NCI-H1694 treated with DMSO at 0.1 percent for 48 hours (cell line): Measurements from ENCODE around the gene DDX4.
"Not testable (repeated sequence)": the region's sequence is repeated elsewhere in the genome, so short reads cannot be mapped to it uniquely, and the experiment has no call there.

Experiments used
- DNase-seq: peaks from one replicate; lab custom pipeline; 2025; lab: John Stamatoyannopoulos, UW

The DDX4 gene

GRCh38 chr5:55724281-55724680 lies 13.6 kb upstream of the DDX4 start:
- DNase-seq = no peak

DNA sequence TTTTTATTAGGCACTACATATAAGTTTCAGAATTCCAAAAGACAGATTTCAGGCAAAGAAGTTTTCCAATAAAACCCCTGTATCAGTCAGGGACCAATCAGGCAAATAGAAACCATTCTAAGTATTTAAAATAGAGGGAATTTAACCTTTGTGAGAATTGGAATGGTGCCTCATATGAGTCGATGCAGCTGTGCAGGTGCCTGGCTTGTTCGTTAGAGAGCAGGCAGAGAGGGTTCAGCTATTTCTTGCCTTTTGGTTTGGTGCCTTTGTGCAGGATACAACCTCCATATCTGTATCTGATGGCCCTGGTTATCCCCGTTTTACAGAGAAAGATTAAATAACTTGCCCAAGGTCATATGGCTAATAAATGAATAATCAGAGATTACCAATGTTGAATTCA lies 6.0 kb upstream of the DDX4 start:
- DNase-seq = no peak

DNA sequence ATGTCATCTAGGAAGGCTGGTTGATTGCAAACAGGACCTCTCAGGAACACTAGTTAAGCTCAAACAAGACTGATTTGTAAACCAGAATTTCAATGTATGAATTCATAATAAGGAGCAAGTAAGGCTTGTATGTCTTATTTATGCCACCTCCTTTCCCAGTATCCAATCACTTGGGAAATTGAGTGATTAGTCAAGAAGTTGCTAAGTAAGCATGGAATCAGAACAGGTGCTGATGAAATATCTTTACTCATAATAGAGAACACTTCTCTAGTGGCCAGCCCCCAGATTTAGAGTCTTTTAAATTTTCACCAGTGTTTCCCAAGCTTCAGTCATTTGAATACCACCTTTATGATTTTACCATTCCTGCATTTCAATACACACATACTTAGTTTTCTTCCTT lies 5.3 kb upstream of the DDX4 start:
- DNase-seq = no peak

DNA sequence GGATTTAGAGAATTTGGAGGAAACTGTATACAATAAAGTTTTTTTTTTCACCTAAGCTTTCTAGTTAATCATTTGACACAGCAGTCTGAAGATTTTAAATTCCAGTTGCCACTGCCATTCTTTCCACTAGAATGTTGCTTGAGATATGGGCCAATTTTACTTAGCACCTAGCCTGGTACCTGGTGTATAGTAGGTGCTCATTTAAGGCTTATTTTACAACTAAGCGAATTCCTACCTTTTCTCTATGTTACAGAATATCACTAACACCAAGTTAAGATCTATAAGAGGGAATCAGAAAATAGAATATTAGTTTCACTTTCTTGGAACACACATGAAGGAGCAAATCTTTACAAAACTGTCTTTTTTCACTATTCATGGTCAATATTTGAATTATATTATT lies 3.2 kb upstream of the DDX4 start:
- no peak for DNase-seq

DNA sequence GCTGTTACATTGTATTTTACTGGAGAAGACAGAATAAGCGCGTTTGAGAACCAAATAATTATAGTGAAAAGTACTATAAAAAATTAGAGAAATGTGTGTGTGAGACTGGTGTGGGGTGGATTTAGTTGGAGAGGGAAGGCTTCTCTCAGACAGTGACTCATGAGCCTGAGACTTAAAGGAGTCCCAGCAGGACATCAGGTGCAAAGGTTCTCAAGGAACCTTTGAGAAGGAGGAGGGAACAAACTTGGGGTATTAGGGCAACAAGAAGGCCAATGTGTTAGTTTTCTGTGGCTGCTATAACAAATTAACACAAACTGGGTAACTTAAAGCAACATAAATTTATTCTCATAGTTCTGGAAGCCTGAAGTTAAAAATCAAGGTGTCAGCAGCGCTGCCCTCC lies 4.9 kb downstream of the DDX4 start:
- no peak for DNase-seq

DNA sequence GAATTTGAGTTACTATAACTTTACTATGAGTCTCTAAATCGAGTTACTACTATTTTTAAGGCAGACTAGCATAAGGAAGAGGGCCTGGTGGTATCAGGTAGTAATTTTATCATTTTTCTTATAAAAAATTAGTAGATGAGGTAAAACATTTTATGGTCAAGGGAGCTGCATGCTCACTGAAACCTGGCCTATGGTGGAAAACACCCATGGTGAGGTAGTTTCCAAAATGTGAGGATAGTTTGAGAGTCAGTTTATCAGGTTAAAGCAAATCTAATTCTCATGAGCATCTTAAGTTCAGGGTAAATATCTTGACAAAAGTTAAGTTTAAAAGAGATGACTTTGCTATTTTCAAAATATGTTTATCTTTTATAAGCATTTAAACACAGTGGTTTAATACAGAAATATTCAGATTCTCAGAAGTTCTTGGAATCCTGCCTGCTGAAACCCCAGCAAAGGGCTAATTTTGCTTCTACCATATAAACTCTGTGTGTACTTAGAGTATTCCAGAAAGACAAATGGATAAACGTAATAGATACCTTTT lies 10.0 kb downstream of the DDX4 start:
- DNase-seq = no peak

- DNase-seq = no peak
Measured at GRCh38 chr5:55749387-55749786, 11.5 kb downstream of the DDX4 start.

DNA sequence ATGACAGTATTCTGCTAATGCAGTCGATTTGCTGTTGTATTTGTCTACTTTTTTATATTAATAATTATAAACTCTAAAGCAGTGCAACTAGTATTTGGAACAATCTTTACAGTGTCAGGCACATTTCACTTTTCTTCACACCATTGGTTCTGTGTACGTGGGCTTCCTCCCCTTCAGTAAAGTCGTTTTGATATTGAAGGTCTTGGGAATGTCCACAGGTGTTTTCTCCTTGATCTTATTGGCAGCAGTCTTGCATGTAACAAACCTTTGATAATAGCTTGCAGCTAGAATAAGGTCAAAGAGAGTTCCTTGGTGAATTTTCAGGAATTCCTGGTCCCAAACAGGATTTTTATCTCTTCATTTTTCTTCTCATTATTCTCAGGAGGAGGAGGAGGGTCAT lies 12.2 kb downstream of the DDX4 start:
- no peak for DNase-seq

GRCh38 chr5:55750499-55750898 lies 12.6 kb downstream of the DDX4 start:
- DNase-seq = no peak

DNA sequence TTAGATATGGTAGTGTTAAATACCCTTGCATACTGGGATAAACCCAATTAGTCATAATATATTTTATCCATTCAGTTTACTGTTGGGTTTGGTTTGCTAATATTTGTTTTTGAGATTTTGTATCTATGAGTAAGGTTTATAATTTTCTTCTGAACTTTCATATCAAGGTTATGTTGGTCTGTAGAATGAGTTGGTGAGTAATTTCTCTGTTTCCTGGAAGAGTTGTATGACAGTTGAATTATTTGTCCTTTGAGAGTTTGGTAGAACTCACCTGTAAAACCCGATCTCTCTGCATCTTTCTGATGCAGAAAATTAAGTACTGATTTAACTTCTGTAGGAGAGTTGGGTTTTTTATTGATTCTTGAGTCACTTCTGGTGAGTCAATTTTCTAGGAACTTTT lies 20.4 kb downstream of the DDX4 start:
- DNase-seq = no peak

DNA sequence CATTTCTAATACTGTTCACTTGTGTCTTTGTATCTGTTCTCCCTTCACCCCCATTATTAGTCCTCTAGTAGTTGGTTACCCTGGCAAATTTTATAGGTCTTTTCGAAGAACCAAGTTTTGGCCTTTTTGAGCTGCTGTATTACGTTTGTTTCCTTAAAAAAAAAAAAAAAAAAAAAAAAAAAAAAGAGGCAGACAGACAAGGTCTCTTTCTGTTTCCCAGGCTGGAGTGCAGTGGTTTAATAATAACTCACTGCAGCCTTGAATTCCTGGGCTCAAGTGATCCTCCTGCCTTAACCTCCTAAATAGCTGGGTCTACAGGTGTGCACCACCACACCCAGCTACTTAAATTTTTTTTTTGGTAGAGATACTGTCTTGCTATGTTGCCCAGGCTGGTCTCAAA lies 20.9 kb downstream of the DDX4 start:
- DNase-seq = no peak

DNA sequence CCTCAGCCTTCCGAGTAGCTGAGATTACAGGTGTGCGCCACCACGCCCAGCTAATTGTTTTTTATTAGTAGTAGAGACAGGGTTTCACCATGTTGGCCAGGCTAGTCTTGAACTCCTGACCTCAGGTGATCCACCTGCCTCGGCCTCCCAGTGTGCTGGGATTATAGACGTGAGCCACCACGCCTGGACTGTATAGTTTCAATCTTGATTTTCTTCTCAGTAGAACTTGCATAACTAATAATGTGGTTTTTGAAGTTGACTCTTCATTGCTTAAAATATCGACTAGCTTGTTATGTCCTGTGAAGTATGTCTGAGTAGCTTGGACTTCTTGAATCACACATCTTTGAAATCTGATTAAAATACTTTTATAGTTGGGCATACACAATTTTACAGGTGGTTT lies 23.9 kb downstream of the DDX4 start:
- DNase-seq = not testable (repeated sequence)

DNA sequence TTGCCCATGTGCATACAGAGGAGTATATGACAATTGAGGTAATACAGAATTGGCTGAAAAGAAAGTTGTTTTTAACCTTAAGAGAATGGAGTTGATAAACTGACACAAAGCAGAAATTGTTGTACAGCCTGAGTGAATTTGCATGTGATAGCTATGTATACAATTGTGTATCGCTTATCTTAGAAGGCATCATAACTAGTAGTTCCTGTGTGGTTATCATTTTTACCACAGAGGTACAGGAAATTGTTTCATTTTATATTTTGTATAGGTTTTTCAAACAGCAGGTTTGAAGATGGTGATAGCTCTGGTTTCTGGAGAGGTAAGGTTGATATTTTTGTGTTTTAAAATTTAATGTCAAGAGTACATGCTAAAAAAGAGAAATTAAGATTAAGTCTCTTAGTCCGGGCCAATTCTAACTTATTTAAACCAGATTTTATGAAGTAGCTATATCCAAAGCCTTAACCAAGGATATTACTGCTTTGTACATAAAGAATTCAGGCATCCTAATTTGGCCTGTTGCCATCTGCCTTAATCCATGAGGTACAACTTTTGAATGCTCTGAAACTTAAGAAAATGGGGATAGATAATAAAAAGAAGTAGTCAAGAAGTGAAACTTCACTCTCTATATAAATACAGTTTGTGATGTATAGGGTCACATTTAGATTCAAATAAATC lies 26.0 kb downstream of the DDX4 start:
- no peak for DNase-seq

- no peak for DNase-seq
Measured at GRCh38 chr5:55768279-55768678, 30.4 kb downstream of the DDX4 start.

DNA sequence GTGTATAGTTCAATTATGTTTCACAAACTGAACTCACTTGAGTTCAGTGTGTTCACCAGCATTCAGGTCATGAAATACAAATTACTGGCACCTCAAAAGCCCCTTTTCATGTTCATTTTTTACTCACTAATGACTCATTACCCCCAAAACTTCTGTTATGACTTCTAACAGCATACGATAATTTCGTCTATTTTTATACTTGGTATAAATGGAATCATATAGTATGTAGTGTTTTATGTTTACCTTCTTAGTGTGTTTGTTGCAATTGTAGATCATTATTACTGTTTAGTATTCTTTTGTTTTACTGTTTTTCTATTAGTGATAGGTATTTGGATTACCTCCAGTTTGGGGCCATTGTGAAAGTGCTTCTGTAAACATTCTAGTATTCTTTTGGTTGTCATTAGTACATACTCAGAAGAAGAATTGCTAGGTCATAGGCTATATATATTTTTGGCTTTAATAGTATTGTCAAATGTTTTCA lies 33.4 kb downstream of the DDX4 start:
- DNase-seq = no peak

GRCh38 chr5:55773057-55773456 lies 35.2 kb downstream of the DDX4 start:
- no peak for DNase-seq

GRCh38 chr5:55777332-55777731 lies 39.5 kb downstream of the DDX4 start:
- DNase-seq = no peak

DNA sequence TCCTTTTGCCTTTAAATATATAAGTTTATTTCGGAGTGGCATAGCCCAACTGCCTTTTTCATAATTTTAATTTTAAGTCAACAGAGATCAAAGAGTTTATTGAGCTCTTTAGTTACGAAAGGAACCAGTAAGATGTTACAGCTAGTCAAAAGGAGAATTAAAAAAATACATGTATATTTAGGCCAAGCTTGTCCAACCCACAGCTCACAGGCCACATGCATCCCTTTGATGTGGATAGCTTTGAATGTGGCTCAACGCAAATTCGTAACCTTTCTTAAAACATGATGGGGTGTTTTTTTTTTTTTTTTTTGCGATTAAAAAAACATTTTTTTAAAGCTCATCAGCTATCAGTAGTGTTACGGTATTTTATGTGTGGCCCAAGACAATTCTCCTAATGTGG lies 63.1 kb downstream of the DDX4 start:
- DNase-seq = no peak

GRCh38 chr5:55808814-55809213 lies 71.0 kb downstream of the DDX4 start:
- not testable (repeated sequence) for DNase-seq

DNA sequence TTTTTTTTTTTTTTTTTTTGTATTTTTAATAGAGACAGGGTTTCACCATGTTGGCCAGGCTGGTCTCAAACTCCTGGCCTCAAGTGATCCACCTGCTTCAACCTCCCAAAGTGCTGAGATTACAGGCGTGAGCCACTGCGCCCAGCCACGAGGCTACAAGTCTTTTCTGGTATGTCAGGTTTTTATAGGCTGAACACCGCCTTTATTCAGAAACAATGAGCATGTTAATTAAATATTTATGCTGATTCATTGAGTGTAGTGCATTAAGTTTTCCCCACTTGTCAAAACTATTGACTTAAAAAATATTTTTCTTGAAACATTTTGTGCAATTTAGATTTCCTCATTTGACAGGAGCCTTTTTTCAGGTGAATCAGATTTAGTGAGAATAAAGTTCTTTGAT lies 78.1 kb downstream of the DDX4 start:
- not testable (repeated sequence) for DNase-seq

DNA sequence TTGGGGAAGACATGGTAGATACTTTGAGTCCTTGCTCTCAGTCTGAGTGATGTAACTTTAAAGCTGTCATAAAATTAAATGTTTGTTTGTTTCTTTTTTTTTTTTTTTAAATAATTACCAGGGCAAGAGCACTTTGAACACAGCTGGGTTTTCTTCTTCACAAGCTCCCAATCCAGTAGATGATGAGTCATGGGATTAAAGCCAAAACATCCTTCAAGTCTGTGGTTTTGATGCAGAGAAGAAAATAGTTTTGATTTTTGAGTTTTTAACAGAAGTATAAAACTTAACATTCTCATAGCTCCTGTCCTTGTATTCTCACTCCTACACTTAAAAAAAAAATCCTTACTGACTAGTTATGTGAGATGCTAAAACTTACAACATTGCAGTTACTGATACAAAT lies 78.5 kb downstream of the DDX4 start:
- DNase-seq = no peak

DNA sequence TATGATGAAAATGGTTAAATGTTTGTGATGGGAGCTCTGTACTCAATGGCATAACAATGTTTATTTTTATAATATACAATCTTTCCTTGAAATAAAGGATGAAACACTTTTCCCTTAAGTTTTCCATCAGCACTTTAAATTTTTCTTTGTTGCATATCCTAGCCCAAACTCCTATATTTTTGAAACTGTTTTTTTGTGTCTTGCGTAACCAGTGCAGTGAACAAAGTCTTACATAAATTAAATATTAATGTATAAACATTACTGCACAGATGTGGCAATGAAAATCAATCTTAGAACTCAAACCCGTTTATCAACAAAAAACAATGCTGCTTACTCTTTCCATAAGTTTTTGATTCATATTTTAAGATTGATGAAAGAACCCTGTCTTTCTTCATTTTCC lies 79.2 kb downstream of the DDX4 start:
- no peak for DNase-seq

DNA sequence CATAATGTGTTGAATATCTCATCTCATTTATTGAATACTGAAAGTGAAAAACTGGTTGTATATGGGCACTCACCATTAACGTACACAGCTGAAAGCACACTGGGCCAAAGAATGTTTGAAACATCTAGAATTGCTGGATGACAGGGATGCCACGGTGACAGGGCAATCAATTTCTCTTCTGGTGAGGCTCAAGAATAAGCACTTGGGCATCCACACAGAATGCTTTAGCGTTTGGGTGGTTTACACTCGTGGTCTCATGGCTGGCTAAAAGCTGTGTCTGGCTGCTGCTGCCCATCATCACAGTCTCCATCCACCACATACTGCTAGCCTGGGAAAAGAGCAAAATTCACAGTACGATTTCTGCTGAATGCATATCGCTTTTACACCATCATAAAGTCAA lies 82.6 kb downstream of the DDX4 start:
- no peak for DNase-seq
